Measurements from ENCODE around the gene NPHS1. TPM values are rescaled to one million over a fixed set of nuclear protein-coding genes. Genes with fewer than 3 reads are reported as not detected.
"Not testable (repeated sequence)": the region's sequence is repeated elsewhere in the genome, so short reads cannot be mapped to it uniquely, and the experiment has no call there.

The NPHS1 gene
- total RNA-seq, 1 experiment from 2014 or later: not detected

GRCh38 chr19:35896643-35897040, 44.3 kb upstream of the NPHS1 start:
- BruUV-seq (replicated peaks): no TSS peak
- TF ChIP-seq, protein P1, sequence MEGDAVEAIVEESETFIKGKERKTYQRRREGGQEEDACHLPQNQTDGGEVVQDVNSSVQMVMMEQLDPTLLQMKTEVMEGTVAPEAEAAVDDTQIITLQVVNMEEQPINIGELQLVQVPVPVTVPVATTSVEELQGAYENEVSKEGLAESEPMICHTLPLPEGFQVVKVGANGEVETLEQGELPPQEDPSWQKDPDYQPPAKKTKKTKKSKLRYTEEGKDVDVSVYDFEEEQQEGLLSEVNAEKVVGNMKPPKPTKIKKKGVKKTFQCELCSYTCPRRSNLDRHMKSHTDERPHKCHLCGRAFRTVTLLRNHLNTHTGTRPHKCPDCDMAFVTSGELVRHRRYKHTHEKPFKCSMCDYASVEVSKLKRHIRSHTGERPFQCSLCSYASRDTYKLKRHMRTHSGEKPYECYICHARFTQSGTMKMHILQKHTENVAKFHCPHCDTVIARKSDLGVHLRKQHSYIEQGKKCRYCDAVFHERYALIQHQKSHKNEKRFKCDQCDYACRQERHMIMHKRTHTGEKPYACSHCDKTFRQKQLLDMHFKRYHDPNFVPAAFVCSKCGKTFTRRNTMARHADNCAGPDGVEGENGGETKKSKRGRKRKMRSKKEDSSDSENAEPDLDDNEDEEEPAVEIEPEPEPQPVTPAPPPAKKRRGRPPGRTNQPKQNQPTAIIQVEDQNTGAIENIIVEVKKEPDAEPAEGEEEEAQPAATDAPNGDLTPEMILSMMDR (IDR thresholded peaks at IDR 0.05; ENCODE audit: insufficient read depth in 1 of 2, low read depth in 1 of 2, low read length in 1 of 2, severe bottlenecking in 1 of 2, unreplicated experiment in 1 of 2): no peak
- H3K27me3 ChIP-seq (replicated peaks; ENCODE audit: control insufficient read depth, insufficient read depth, low read length): no peaks in the 10 kb centered on the region
- Mint-ChIP-seq H3K27ac (ENCODE audit: unreplicated experiment) (no peak overlapping the region), H3K36me3 (ENCODE audit: insufficient read depth, unreplicated experiment) (peaks cover 11% of the 10 kb centered on the region), H3K9me3 (ENCODE audit: unreplicated experiment) (no peaks in the 10 kb centered on the region), H3K4me3 (ENCODE audit: unreplicated experiment) (no peak overlapping the region), H3K4me1 (ENCODE audit: low read depth, unreplicated experiment) (no peaks in the 10 kb centered on the region), H3K27me3 (ENCODE audit: insufficient read depth, unreplicated experiment) (no peaks in the 10 kb centered on the region)
- intact Hi-C loops (cut with micrococcal nuclease; ENCODE audit: unreplicated experiment): no loop called here
- no peaks in the 10 kb centered on the region for H3K9me3 ChIP-seq
- H3K4me1 ChIP-seq: no peaks in the 10 kb centered on the region
- DNase-seq: no peak
- ChIA-PET CTCF (no interaction called here), POLR2A (no interaction called here)
- no peaks in the 10 kb centered on the region for H3K36me3 ChIP-seq (ENCODE audit: control insufficient read depth, insufficient read depth, low read length)
- H3K4me3 ChIP-seq (ENCODE audit: low read depth, low read length): no peak overlapping the region

DNA sequence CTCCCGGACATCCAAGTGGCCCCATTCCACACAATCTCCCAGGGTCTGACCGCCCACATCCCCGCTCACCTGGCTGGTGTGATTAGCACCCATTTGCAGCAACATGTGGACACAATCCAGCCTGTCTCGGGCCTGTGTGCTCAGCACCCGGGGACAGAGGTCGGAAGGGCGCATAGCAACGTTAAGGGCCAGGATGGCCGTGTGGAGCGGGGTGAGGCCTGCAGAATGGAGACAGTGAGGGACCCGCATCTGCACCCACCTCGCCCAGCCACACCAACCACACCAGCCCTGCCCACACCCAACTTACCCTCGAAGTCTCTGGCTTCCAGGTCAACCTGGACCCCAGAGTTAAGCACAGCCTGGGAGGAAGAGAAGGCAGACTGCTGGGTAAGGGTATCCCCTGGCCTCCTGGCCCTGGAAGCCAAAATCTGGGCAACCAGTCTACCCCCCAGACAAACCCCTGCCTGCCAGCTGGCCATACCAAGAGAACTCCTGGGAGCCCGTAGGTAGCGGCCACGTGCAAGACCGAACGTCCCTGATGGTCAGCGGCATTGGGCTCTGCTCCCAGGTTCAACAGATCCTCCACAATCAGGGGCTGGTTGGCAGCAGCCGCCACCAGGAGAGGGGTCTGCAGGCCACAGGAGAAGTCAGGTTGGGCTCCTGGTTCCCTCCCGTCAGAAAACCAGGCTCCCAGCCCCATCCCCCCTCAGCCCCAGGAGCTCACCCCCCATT, 43.8 kb upstream of the NPHS1 start:
- BruUV-seq (replicated peaks): no TSS peak

GRCh38 chr19:35894342-35894741, 42.0 kb upstream of the NPHS1 start:
- Histone ChIP-seq H3K36me3 (ENCODE audit: control insufficient read depth, insufficient read depth, low read length) (no peaks in the 10 kb centered on the region), H3K4me3 (ENCODE audit: low read depth, low read length) (no peak overlapping the region), H3K9me3 (no peaks in the 10 kb centered on the region), H3K4me1 (no peaks in the 10 kb centered on the region), H3K27me3 (replicated peaks; ENCODE audit: control insufficient read depth, insufficient read depth, low read length) (no peaks in the 10 kb centered on the region)
- BruUV-seq (replicated peaks): no TSS peak
- H3K4me1 Mint-ChIP-seq (ENCODE audit: low read depth, unreplicated experiment): no peaks in the 10 kb centered on the region
- ChIA-PET CTCF (no interaction called here), POLR2A (no interaction called here)
- no peak overlapping the region for H3K27ac Mint-ChIP-seq (ENCODE audit: unreplicated experiment)
- intact Hi-C loops (cut with micrococcal nuclease; ENCODE audit: unreplicated experiment): no loop called here
- H3K36me3 Mint-ChIP-seq (ENCODE audit: insufficient read depth, unreplicated experiment): peaks cover 6% of the 10 kb centered on the region
- H3K27me3 Mint-ChIP-seq (ENCODE audit: insufficient read depth, unreplicated experiment): no peaks in the 10 kb centered on the region
- H3K4me3 Mint-ChIP-seq (ENCODE audit: unreplicated experiment): no peak overlapping the region
- no peaks in the 10 kb centered on the region for H3K9me3 Mint-ChIP-seq (ENCODE audit: unreplicated experiment)
- TF ChIP-seq, protein P1 (IDR thresholded peaks at IDR 0.05; ENCODE audit: insufficient read depth in 1 of 2, low read depth in 1 of 2, low read length in 1 of 2, severe bottlenecking in 1 of 2, unreplicated experiment in 1 of 2): no peak
- DNase-seq: no peak

More for the DNA sequence above, 43.8 kb upstream of the NPHS1 start:
- no peaks in the 10 kb centered on the region for H3K27me3 Mint-ChIP-seq (ENCODE audit: insufficient read depth, unreplicated experiment)
- H3K4me1 ChIP-seq: no peaks in the 10 kb centered on the region
- H3K4me3 Mint-ChIP-seq (ENCODE audit: unreplicated experiment): no peak overlapping the region
- DNase-seq: no peak
- H3K9me3 ChIP-seq: no peaks in the 10 kb centered on the region
- H3K36me3 Mint-ChIP-seq (ENCODE audit: insufficient read depth, unreplicated experiment): peaks cover 11% of the 10 kb centered on the region
- no peaks in the 10 kb centered on the region for H3K9me3 Mint-ChIP-seq (ENCODE audit: unreplicated experiment)
- H3K27me3 ChIP-seq (replicated peaks; ENCODE audit: control insufficient read depth, insufficient read depth, low read length): no peaks in the 10 kb centered on the region
- no peaks in the 10 kb centered on the region for H3K36me3 ChIP-seq (ENCODE audit: control insufficient read depth, insufficient read depth, low read length)
- POLR2A ChIA-PET: no interaction called here
- intact Hi-C loops (cut with micrococcal nuclease; ENCODE audit: unreplicated experiment): no loop called here
- no peak overlapping the region for H3K27ac Mint-ChIP-seq (ENCODE audit: unreplicated experiment)
- H3K4me3 ChIP-seq (ENCODE audit: low read depth, low read length): no peak overlapping the region
- TF ChIP-seq, protein P1 (IDR thresholded peaks at IDR 0.05; ENCODE audit: insufficient read depth in 1 of 2, low read depth in 1 of 2, low read length in 1 of 2, severe bottlenecking in 1 of 2, unreplicated experiment in 1 of 2): no peak
- CTCF ChIA-PET: no interaction called here
- H3K4me1 Mint-ChIP-seq (ENCODE audit: low read depth, unreplicated experiment): no peaks in the 10 kb centered on the region

DNA sequence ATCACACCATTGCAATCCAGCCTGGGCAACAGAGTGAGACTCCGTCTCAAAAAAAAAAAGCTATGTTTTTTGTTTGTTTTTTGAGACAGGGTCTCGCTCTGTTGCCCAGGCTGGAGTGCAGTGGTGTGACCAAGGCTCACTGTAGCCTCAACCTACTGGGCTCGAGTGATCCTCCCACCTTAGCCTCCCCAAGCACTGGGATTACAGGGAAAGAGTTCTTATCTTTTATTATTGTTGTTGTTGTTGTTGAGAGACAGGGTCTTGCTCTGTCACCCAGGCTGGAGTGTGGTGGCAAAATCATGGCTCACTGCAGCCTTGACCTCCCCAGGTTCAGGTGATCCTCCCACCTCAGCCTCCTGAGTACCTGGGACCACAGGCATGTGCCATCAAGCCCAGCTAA, 39.5 kb upstream of the NPHS1 start:
- POLR2A ChIA-PET; H3K9me3 ChIP-seq; DNase-seq; CTCF ChIA-PET; BruUV-seq (replicated peaks); H3K4me1 Mint-ChIP-seq (ENCODE audit: low read depth, unreplicated experiment); H3K27me3 ChIP-seq (replicated peaks; ENCODE audit: control insufficient read depth, insufficient read depth, low read length); H3K27ac Mint-ChIP-seq (ENCODE audit: unreplicated experiment); H3K4me3 Mint-ChIP-seq (ENCODE audit: unreplicated experiment); H3K9me3 Mint-ChIP-seq (ENCODE audit: unreplicated experiment); H3K4me3 ChIP-seq (ENCODE audit: low read depth, low read length); H3K4me1 ChIP-seq; intact Hi-C loops (cut with micrococcal nuclease; ENCODE audit: unreplicated experiment); H3K36me3 ChIP-seq (ENCODE audit: control insufficient read depth, insufficient read depth, low read length); H3K27me3 Mint-ChIP-seq (ENCODE audit: insufficient read depth, unreplicated experiment): not testable (repeated sequence)
- H3K36me3 Mint-ChIP-seq (ENCODE audit: insufficient read depth, unreplicated experiment): peaks cover 18% of the 10 kb centered on the region

Data from Caco-2 (cell line).